Neural cell (in vitro differentiated cells): ENCODE data around the gene CTXND1. TPM values are rescaled to one million over a fixed set of nuclear protein-coding genes. Genes with fewer than 3 reads are reported as not detected.
"Not testable (repeated sequence)": the region's sequence is repeated elsewhere in the genome, so short reads cannot be mapped to it uniquely, and the experiment has no call there.

Experiments
- H2AFZ ChIP-seq: fragments of 200-600, 300-800 bp; sonication (generic), shearing (Covaris generic); 2 replicates; pipeline ENCODE4 v1.6.0; 2014; ENCODE audit warnings: low read depth, mild to moderate bottlenecking, antibody characterized with exemption, low read length, moderate library complexity
- H3F3A ChIP-seq: fragments of 200-600 bp; shearing (Covaris generic); 2 replicates; pipeline ENCODE4 v1.6.1; 2016; ENCODE audit warnings: mild to moderate bottlenecking, moderate library complexity, mixed read lengths, antibody characterized with exemption, low read length; ENCODE audit not compliant: insufficient read depth, poor library complexity, severe bottlenecking
- H3K27ac ChIP-seq: fragments of 200-600, 300-800 bp; sonication (generic), shearing (Covaris generic); 2 replicates; pipeline ENCODE4 v1.5.1; 2014; ENCODE audit warnings: mild to moderate bottlenecking, low read length, moderate library complexity
- H3K27me3 ChIP-seq: fragments of 300-800, 200-600 bp; sonication (generic), shearing (Covaris generic); 2 replicates; pipeline ENCODE4 v1.6.0; 2014; ENCODE audit warnings: mild to moderate bottlenecking, low read depth, low read length, moderate library complexity; ENCODE audit not compliant: insufficient read depth
- H3K36me3 ChIP-seq: fragments of 300-800, 200-600 bp; sonication (generic), shearing (Covaris generic); 2 replicates; pipeline ENCODE4 v1.5.1; 2014; ENCODE audit warnings: mild to moderate bottlenecking, antibody characterized with exemption, low read length, moderate library complexity; ENCODE audit not compliant: insufficient read depth
- H3K4me2 ChIP-seq: fragments of 300-800, 200-600 bp; sonication (generic), shearing (Covaris generic); 2 replicates; pipeline ENCODE4 v1.6.0; 2014; ENCODE audit warnings: mild to moderate bottlenecking, low read length
- H3K4me3 ChIP-seq: fragments of 300-800, 200-600 bp; sonication (generic), shearing (Covaris generic); 2 replicates; pipeline ENCODE4 v1.5.1; 2014; ENCODE audit warnings: mild to moderate bottlenecking, low read length, moderate library complexity
- H3K79me2 ChIP-seq: fragments of 200-600 bp; shearing (Covaris generic); replicated peaks from 2 replicates; pipeline ENCODE4 v1.6.0; 2014; ENCODE audit warnings: mild to moderate bottlenecking, low read length, moderate library complexity; ENCODE audit not compliant: insufficient read depth
- H3K9ac ChIP-seq: fragments of 300-800, 200-600 bp; sonication (generic), shearing (Covaris generic); 2 replicates; pipeline ENCODE4 v1.6.1; 2016; ENCODE audit warnings: mild to moderate bottlenecking, low read length, mixed read lengths
- H3K9me2 ChIP-seq: fragments of 200-600 bp; shearing (Covaris generic); 2 replicates; pipeline ENCODE4 v1.6.1; 2016; ENCODE audit warnings: mild to moderate bottlenecking, low read length, mixed read lengths; ENCODE audit not compliant: insufficient read depth
- H3K9me3 ChIP-seq: fragments of 200-600, 300-800 bp; sonication (generic), shearing (Covaris generic); 2 replicates; pipeline ENCODE4 v1.6.1; 2016; ENCODE audit warnings: mild to moderate bottlenecking, mixed run types, low read length, moderate library complexity, mixed read lengths
- H4K20me1 ChIP-seq: fragments of 200-600 bp; shearing (Covaris generic); 2 replicates; pipeline ENCODE4 v1.6.1; 2016; ENCODE audit warnings: mild to moderate bottlenecking, mixed run types; ENCODE audit not compliant: insufficient read depth
- CTCF ChIP-seq: fragments of 450-650 bp; IDR thresholded peaks from 2 replicates; pipeline ENCODE4 v1.5.1; 2014; ENCODE audit warnings: antibody characterized with exemption, mild to moderate bottlenecking, moderate library complexity; ENCODE audit not compliant: poor library complexity, severe bottlenecking
- EP300 ChIP-seq: fragments of 450-650 bp; conservative IDR thresholded peaks from 2 replicates; pipeline ENCODE4 v1.6.1; 2014; ENCODE audit warnings: antibody characterized with exemption, mild to moderate bottlenecking, moderate library complexity; ENCODE audit not compliant: poor library complexity, severe bottlenecking
- EZH2 ChIP-seq: fragments of 200-600, 300-800 bp; shearing (Covaris generic), sonication (generic); IDR thresholded peaks from 2 replicates; pipeline ENCODE4 v1.6.1; 2014; ENCODE audit warnings: antibody characterized with exemption, low read length, borderline replicate concordance, mild to moderate bottlenecking; ENCODE audit not compliant: insufficient read depth, poor library complexity, severe bottlenecking
- MXI1 ChIP-seq: fragments of 450-650 bp; conservative IDR thresholded peaks from 2 replicates; pipeline ENCODE4 v1.6.1; 2014; ENCODE audit warnings: antibody characterized with exemption, mild to moderate bottlenecking; ENCODE audit not compliant: poor library complexity, severe bottlenecking
- POLR2AphosphoS5 ChIP-seq: IDR thresholded peaks from 2 replicates; pipeline ENCODE4 v1.6.1; 2012
- RAD21 ChIP-seq: fragments of 450-650 bp; conservative IDR thresholded peaks from 2 replicates; pipeline ENCODE4 v1.6.1; 2014; ENCODE audit warnings: antibody characterized with exemption, mild to moderate bottlenecking, moderate library complexity
- REST ChIP-seq: IDR thresholded peaks from 2 replicates; pipeline ENCODE4 v1.6.1; 2012; ENCODE audit warnings: borderline replicate concordance
- SMC3 ChIP-seq: fragments of 450-650 bp; conservative IDR thresholded peaks from 2 replicates; pipeline ENCODE4 v1.6.1; 2014; ENCODE audit warnings: antibody characterized with exemption, mild to moderate bottlenecking, moderate library complexity; ENCODE audit not compliant: poor library complexity
- TAF1 ChIP-seq: IDR thresholded peaks from 2 replicates; pipeline ENCODE4 v1.6.1; 2012; ENCODE audit warnings: low read depth
- polyA plus RNA-seq: library from polyadenylated mRNA; depleted of rRNA; stranded (reverse); fragments of >200 nt; gene quantifications from 2 replicates; pipeline ENCODE4 v1.2.3, GENCODE V29; 2014

Gene CTXND1
- polyA plus RNA-seq, 1 donor from 2014 or later = not detected

- no peak overlapping the region for H3K27ac ChIP-seq
- H3K27me3 ChIP-seq = no peaks in the 10 kb centered on the region
- H3K36me3 ChIP-seq = no peaks in the 10 kb centered on the region
- TF ChIP-seq EZH2 = no peak
- no peak for TF ChIP-seq MXI1
- TF ChIP-seq CTCF = no peak
- TF ChIP-seq REST = no peak
- no peak for TF ChIP-seq RAD21
- no peak for TF ChIP-seq SMC3
- no peak for TF ChIP-seq TAF1
- no peak for TF ChIP-seq POLR2AphosphoS5
- H4K20me1 ChIP-seq = no peaks in the 10 kb centered on the region
- H3F3A ChIP-seq = peaks cover 8% of the 10 kb centered on the region
- H3K9me2 ChIP-seq = no peaks in the 10 kb centered on the region
- H3K9me3 ChIP-seq = no peaks in the 10 kb centered on the region
- no peak overlapping the region for H2AFZ ChIP-seq
- no peak overlapping the region for H3K9ac ChIP-seq
- H3K4me3 ChIP-seq = no peak overlapping the region
- no peak overlapping the region for H3K4me2 ChIP-seq
- no peaks in the 10 kb centered on the region for H3K79me2 ChIP-seq
Observed at GRCh38 chr15:80156176-80156720, 95.8 kb downstream of the CTXND1 start.

- not testable (repeated sequence) for H3K4me3 ChIP-seq
Observed at GRCh38 chr15:80155378-80156175, 96.4 kb downstream of the CTXND1 start.

GRCh38 chr15:80155001-80155377, 97.0 kb downstream of the CTXND1 start:
- Histone ChIP-seq H3K9ac (no peak overlapping the region), H2AFZ (no peak overlapping the region), H3K9me2 (no peaks in the 10 kb centered on the region), H3K27ac (no peak overlapping the region), H4K20me1 (no peaks in the 10 kb centered on the region), H3F3A (peaks cover 8% of the 10 kb centered on the region), H3K27me3 (no peaks in the 10 kb centered on the region), H3K79me2 (no peaks in the 10 kb centered on the region), H3K4me3 (no peak overlapping the region), H3K4me2 (no peak overlapping the region), H3K36me3 (no peaks in the 10 kb centered on the region), H3K9me3 (no peaks in the 10 kb centered on the region)
- TF ChIP-seq MXI1 (no peak), POLR2AphosphoS5 (no peak), TAF1 (no peak), CTCF (no peak), REST (no peak), EP300 (no peak), EZH2 (no peak), SMC3 (no peak), RAD21 (no peak)

More at GRCh38 chr15:80155378-80156175, 96.4 kb downstream of the CTXND1 start:
- H3K9me2 ChIP-seq, H4K20me1 ChIP-seq, H2AFZ ChIP-seq, H3K27me3 ChIP-seq, H3K4me2 ChIP-seq, H3F3A ChIP-seq, H3K27ac ChIP-seq, H3K36me3 ChIP-seq, H3K79me2 ChIP-seq, H3K9me3 ChIP-seq, H3K9ac ChIP-seq: not testable (repeated sequence)
